ENCODE results near the gene PCMT1.
"Not testable (repeated sequence)": the region's sequence is repeated elsewhere in the genome, so short reads cannot be mapped to it uniquely, and the experiment has no call there.

Gene PCMT1

DNA sequence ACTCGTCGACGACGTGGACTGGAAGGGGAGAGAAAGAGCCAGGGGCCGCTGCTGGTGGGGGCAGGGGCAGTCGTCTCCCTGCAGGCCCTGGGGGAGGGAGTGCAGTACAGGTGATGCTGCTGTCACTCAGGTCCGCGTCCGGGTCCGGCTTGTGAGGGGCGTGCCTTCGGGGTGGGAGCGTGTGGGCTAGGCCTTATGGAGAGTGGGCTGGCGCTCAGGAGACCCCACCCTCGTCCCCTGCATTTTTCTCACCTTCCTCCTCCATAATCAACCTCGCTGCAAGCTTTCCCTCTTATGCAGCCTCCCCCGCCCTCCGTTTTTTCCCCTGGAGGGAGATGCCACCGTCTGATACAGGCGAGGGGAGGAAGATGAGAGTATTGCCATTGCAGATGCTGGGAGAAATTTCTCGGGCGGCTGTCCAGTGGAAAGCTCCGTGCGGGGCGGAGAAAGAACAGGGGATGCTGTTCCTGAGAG lies 632 bp downstream of the PCMT1 start:
- peak; percentile 34 for DNase-seq (ENCODE audit: low read depth)

DNA sequence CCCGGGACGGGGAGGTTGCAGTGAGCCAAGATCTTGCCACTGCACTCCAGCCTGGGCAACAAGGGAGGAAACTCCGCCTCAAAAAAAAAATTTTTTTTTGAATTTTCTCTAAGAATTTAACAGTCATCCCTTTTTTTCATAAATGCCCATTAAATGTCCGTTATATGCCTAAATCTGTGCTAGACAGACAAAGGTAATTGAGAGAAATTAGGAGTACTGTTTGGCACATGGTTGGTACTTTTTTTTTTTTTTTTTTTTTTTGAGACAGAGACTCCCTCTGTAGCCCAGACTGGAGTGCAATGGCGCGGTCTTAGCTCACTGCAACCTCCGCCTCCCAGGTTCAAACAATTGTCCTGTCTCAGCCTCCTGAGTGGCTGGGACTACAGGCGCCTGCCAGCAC lies 1.7 kb downstream of the PCMT1 start:
- DNase-seq (ENCODE audit: low read depth) = no peak

DNA sequence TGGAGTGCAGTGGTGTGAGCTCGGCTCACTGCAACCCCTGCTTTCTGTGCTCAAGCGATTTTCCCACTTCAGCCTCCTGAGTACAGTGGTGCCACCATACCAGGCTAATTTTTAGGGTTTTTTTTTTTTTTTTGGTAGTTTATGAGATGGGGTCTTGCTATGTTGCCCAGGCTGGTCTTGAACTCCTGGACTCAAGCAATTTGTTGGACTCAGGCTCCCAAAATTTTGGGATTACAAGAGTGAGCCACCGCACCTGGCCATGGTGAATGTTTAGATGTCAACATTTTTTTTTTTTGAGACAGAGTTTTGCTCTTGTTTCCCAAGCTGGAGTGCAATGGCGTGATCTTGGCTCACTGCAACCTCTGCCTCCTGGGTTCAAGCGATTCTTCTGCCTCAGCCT lies 2.4 kb downstream of the PCMT1 start:
- not testable (repeated sequence) for DNase-seq (ENCODE audit: low read depth)

DNA sequence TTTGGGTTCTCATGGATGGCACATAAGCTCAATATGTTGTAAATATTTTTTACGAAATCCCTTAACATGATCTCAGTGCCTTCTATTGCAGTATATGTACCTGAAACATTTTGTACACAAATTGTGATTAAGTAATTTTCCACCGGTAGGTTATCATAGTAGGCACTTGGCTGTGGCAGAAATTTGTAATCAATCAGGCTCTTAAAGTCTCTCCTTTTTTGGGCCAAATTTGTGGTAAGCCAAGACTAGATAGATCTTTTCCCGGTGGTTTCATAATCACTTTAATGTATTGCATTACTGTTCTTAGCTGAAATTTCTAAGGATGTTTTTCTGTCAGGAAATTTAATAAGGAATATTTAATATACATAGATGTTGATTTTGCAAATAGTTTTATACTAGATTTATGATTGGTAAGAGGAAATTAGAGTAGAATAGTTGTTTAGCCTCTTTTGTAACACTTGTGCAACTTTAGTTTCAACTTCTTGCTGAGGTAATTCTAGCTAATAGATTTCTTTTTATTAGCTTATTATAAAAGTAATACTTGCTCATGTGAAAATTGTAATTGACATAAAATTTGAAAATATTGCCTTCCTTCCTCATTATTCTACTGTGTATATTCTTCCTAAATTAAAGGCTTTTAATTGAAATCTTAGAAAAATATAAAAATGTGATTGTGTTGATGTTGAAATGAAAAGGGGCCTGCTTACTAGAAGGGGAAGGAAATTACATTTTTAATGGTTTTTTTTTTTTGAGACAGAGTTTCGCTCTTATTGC lies 3.2 kb downstream of the PCMT1 start:
- DNase-seq (ENCODE audit: low read depth) = peak; percentile 34

DNA sequence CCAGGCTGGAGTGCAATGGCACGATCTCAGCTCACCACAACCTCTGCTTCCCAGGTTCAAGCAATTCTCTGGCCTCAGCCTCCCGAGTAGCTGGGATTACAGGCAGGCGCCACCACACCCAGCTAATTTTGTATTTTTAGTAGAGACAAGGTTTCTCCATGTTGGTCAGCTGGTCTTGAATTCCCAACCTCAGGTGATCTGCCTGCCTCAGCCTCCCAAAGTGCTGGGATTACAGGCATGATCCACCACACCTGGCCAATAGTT lies 3.8 kb downstream of the PCMT1 start:
- DNase-seq (ENCODE audit: low read depth) = not testable (repeated sequence)

DNA sequence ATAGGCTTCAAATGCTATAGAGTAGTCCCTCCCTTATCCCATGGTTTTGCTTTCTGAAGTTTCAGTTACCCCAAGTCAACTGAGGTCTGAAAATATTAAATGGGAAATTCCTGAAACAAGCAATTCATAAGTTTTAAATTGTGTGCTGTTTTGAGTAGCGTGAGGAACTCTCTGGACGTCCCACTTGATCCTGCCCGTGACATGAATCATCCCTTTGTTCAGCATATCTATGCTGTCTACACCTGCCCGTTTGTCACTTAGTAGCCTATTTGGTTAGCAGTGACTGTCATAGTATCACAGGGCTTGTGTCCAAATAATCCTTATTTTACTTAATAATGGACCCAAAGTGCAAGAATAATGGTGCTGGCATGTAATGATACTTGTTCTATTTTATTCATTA lies 5.0 kb downstream of the PCMT1 start:
- no peak for DNase-seq (ENCODE audit: low read depth)

DNA sequence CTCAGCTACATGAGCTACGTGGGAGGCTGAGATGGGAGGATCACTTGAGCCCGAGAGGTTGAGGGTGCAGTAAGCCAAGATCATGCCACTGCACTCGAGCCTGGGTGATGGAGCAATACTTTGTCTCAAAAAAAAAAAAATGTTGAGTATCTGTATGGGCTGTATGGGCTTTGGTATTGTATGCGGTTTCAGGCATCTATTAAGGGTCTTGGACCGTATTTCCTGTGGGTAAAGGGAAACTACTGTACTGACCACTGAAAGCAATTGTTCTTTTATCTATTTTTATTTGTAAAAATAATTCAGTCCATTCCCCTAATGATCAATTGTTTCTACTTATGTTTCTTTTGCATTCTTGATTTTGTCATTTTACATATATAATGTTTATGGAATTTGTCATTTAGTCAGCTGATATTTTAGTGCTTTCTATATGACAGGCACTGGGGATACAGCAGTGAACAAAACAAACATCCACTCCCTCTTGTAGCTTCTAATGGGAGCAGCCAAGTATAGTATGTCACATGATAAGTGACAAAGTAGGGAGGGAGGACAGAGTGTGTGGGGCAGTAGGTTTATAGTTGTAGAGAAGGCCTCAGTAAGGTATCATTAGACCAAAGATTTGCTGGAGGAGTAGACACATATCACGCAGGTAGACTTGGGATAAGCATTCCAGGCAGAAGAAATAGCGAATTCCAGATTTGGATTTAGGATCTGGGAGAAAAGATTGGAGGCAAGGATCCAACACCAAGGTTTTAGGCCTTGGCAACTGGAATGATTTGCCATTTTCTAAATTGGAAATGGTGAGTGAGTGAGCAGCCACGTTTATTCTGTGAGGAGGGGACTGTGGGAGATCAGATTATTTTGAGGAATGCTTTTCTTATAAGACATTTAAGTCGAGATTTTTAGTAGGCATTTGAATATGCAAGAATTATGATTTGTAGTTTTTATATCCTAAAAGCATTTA lies 6.0 kb downstream of the PCMT1 start:
- DNase-seq (ENCODE audit: low read depth) = no peak

DNA sequence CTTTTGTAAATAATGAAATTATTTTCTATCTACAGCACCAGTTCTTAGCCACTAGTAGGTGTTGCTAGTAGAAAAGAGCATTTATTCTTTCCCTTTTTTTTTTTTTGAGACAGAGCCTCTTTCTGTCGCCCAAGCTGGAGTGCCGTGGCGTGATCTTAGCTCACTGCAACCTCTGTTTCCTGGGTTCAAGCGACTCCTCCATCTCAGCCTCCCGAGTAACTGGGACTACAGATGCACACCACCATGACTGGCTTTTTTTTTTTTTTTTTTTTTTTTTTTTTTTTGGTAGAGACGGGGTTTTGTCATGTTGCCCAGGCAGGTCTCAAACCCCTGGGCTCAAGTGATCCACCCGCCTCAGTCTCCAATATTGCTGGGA lies 6.7 kb downstream of the PCMT1 start:
- no peak for DNase-seq (ENCODE audit: low read depth)

DNA sequence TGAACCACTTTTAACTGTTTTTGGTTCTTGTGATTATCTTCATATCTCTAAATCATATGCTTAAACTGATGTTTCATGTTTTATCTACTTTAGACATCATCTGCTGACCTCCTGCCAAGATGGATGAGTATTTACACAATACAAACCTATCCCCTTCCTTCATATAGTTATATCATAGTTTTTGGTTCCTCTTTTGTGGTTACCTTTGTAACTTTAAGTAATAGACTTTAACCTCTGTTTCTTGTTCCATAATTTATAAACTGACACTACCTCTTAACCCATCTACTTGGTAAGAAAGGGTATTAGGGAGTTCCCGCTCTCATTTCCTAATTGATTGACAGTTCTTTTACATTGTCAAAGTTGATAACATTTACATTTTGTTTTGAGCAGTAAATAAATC lies 11.9 kb downstream of the PCMT1 start:
- DNase-seq (ENCODE audit: low read depth) = no peak

DNA sequence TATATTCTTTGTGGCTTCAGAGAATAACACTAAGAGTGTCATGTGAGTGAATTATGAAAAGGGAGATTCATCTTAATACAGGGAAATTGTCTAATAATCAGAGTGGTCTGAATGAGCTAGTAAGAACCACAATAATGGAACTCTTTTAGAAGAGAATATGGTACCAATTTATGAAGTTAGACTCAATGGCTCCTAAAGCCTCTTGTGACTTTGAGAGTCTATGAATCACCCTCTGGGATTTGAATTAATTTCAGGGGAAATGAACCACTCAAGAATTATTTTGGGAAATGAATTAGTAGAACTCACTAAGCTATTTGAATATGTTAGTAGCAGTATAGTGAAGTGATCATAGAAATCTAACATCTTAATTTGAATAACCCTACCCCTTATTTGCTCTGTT lies 14.3 kb downstream of the PCMT1 start:
- DNase-seq (ENCODE audit: low read depth) = no peak

DNA sequence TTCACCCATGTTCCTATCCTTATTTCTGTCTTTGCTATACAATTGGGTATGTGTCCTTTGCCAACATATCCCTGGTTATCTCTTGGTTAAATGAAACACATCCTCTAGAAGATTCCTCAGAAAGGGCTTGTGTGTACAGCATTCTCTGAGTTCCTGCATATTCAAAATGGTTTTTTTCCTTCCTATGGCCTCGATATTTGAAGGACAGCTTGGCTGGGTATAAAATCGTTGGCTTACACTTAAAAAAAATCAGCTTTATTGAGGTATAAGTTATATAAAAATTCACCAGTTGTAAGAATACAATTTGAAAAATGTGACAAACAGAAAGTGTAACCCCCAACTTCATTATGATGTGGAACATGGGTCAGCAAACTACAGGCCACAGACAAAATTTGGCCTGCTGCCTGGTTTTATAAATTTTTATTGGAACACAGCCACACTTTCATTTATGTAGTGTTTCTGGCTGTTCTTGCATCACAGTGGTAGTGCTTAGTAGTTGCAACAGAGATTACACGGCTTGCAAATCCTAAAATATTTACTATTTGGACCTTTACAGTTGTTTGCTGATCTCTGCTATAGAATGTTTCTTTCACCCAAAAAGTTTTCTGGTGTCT lies 16.7 kb downstream of the PCMT1 start:
- DNase-seq (ENCODE audit: low read depth) = peak; percentile 80

DNA sequence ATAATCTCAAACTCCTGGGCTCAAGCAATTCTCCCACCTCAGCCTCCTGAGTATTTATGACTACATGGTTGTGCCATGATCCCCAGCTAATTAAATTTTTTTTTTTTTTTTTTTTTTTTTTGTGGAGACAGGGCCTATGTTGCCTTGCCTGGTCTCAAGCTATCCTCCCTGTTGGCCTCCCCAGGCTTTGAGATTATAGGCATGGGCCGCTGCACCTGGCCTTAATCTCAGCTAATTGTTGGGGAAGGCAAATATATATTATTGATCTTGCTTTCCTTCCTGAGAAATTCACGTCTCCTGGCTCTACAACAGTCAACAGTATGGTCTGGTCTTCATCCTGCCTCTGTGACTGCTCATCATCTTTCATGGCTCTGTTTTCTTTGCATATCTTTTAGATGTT lies 20.1 kb downstream of the PCMT1 start:
- DNase-seq (ENCODE audit: low read depth) = no peak

DNA sequence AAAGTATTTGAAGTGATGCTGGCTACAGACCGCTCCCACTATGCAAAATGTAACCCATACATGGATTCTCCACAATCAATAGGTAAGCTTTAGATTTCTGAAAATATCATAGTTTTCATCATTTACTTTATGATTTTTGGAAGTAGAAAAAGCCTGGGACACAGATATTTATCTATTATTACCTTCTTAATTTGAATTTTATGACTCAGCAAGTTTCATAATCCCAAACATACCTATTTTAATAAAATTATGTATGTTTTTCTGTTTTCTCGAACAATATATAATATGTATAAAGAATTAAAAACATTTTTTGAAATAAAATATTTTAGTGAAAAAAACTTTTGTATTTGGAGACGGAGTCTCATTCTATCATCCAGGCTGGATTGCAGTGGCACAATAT lies 21.6 kb downstream of the PCMT1 start:
- no peak for DNase-seq (ENCODE audit: low read depth)

DNA sequence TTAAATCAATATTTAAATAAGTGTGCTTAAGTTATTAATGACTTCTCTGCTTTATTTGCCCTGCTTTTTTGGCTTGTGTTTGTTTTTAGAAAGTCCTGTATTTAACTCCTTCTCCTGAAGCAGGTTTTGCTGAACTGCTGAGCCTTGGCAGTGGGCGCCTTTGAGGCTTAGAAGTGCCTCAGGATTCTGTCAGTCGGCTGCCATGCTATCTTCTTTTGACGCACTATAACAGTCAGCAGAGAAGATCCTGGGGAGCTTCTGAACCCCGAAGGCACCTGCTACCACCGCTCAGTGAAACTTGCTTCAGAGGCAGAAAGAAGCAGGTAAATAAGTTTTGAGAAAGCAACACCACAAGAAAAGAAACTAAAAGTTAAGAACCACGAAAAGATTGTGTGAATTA lies 22.4 kb downstream of the PCMT1 start:
- no peak for DNase-seq (ENCODE audit: low read depth)

DNA sequence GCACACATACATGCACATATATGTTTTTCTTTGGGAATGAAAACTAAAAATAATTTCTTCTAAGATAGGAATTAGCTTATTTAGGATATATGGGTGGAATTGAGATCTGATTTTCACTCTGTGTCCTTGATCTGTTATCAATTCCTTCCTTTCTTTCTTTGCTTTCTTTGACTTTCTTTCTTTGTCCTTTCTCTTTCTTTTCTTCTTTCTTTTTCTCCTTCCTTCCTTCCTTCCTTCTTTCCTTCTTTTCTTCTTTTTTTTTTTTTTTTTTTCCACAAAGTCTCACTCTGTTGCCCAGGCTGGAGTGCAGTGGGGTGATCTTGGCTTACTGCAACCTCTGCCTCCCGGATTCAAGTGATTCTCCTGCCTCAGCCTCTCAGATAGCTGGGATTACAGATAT lies 28.1 kb downstream of the PCMT1 start:
- no peak for DNase-seq (ENCODE audit: low read depth)

DNA sequence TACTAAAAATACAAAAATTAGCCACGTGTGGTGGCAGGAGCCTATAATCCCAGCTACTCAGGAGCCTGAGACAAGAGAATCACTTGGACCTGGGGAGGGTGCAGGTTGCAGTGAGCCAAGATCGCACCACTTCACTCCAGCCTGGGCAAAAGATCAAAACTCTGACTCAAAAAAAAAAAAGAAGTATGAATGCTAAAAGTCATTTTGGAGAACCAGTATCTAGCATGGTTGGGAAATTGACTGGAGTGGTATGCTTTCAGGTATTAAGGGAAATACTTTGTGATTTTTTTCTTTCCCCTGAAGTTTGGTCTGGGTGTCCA lies 30.1 kb downstream of the PCMT1 start:
- DNase-seq (ENCODE audit: low read depth) = no peak

DNA sequence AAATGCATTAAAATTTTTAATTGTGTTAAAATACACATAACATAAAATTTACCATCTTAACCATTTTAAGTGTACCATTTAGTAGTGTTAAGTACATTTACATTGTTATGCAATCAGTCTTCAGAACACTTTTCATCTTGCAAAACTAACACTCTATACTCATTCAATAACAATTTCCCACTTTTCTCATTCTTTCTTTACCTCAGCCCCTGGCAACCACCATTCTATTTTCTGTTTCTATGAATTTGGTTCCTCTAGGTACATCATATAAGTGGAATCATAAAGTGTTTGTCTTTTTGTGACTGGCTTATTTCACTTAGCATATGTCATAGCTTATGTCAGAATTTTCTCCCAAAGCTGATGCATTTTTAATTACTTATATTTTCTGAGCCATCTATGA lies 32.2 kb downstream of the PCMT1 start:
- DNase-seq (ENCODE audit: low read depth) = no peak

DNA sequence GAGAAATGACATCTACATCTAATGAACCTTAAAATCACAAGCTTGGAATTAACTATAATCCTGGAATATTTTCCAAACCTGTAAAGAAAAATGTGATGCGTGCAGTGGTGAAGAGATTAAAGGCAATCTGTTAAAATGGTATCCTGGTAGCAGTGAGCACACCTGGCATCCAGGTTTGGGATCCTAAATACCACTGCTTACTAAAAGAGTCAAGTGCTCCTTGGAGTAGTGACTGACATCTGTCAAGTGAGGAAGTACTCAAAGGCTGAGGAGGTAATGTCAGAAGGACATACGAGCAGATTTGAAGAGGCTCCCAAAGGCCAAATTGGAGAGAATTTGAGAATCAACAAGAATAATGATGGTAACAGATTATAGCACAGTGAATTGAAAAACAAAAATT lies 32.8 kb downstream of the PCMT1 start:
- no peak for DNase-seq (ENCODE audit: low read depth)

DNA sequence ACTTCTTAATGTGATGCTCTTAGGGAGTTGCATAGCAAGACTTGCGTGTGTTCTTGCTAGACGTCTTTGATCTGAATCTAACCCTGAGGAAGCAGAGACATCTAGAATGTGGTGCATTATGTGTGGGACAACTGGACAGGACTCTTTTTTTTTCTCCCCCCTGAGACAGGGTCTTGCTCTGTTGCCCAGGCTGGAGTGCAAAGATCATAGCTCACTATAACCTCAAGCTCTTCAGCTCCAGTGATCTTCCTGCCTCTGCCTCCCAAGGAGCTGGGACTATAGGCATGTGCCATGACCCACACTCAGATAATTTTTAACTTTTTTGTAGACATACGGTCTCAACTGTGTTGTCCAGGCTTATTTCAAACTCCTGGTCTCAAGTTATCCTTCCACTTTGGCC lies 34.0 kb downstream of the PCMT1 start:
- no peak for DNase-seq (ENCODE audit: low read depth)

DNA sequence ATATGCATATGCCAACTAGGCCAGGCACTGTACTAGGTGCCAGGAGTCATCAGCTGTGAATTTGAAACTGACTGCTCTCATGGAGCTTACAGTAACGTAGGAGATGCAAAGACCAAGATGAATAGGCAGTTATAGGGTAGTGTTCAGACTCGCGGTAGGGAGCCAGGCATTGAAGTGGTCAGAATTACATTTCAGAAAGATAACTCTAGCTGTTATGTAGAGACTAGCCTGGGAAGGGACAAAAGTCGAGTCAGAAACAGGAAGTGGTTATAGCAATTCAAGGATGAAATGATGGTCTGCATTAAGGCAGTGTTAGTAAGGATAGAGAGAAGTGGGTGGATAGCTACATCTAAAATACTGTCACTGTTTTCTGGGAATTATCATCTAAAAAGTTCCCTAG lies 56.6 kb downstream of the PCMT1 start:
- DNase-seq (ENCODE audit: low read depth) = no peak

DNA sequence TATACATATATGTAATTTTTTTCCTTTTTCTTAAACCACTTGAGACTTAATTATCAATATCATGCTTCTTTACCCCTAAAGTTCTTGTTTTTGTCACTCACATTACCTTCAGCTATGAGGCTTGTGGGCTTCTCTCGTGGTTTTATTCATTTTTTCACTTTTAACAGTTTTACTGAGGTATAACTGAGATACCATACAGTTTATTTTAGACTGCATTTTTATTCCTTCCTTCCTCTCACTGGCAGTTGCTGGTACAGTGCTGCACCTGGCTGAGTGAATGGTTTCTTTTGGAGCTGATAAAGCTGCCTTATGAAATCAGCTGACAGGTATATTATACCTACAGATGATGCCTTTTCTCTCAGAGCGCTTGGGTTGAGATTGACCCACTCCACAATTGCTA lies 60.3 kb downstream of the PCMT1 start:
- DNase-seq (ENCODE audit: low read depth) = no peak

DNA sequence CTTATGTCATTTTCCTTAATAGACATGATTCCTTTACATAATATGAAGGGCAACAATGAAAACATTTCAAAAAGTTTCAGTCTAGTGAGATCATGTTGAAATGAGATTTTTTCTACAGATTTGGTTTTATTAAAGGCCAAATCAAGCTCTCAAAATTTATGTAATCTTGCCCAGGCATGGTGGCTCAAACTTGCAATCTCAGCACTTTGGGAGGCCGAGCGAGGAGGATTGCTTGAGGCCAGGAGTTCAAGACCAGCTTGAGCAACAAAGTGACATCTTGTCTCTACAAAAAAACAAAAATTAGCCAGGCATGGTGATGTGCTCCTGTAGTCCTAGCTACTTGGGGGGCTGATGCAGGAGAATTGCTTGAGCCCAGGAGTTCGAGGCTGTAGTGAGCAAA lies 63.8 kb downstream of the PCMT1 start:
- DNase-seq (ENCODE audit: low read depth) = no peak

DNA sequence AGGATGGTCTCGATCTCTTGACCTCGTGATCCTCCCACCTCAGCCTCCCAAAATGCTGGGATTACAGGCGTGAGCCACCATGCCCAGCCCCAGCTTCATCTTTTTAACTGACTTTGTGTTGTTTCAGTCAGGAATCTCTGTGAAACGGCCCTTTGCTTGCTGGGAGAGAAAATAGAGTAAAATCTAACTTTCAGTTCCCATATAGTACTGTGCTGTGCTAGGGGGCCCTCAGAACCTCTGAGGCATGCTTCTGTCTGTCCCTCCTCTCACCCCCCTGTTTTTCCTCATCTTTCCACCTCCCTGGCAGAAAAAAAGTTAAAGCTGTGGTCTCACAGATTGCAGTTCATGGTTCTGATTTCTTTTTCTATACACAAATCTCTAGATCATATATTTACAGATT lies 66.2 kb downstream of the PCMT1 start:
- DNase-seq (ENCODE audit: low read depth) = no peak
